Uterus (tissue), 4 donors: ENCODE measurements around the gene C1orf21. TPM values are rescaled to one million over a fixed set of nuclear protein-coding genes. Genes with fewer than 3 reads are reported as not detected.

Experiments
- DNase-seq, 2 donors: peaks; one replicate each; pipeline ENCODE4 v3.0.0-alpha.2; 2019 to 2020
- H3K27ac ChIP-seq, 2 donors: fragments of 200-600 bp; sonication (generic); 1 replicate in 1 of 2; 2 replicates in 1 of 2; pipeline ENCODE4 v1.5.1; 2016 to 2018
- H3K27me3 ChIP-seq, 2 donors: fragments of 200-600 bp; sonication (generic); one replicate each; pipeline ENCODE4 v1.5.1; 2018 to 2019; ENCODE audit warnings: control low read depth in 1 of 2
- H3K36me3 ChIP-seq, 2 donors: fragments of 200-600 bp; sonication (generic); one replicate each; pipeline ENCODE4 v1.5.1; 2019; ENCODE audit warnings: control low read depth in 1 of 2
- H3K4me1 ChIP-seq, 2 donors: fragments of 200-600 bp; sonication (generic); one replicate each; pipeline ENCODE4 v1.5.1; 2018 to 2019; ENCODE audit warnings: control low read depth in 1 of 2
- H3K4me3 ChIP-seq, 2 donors: fragments of 200-600 bp; sonication (generic); 1 replicate in 1 of 2; 2 replicates in 1 of 2; pipeline ENCODE4 v1.5.1; 2018 to 2019; ENCODE audit warnings: mild to moderate bottlenecking in 1 of 2
- H3K9me3 ChIP-seq, 2 donors: fragments of 200-600 bp; sonication (generic); one replicate each; pipeline ENCODE4 v1.5.1; 2019; ENCODE audit warnings: control low read depth in 1 of 2
- POLR2A ChIP-seq, 2 donors: fragments of 450-650 bp; IDR thresholded peaks; one replicate each; pipeline ENCODE4 v1.6.1; 2016; ENCODE audit warnings: antibody characterized with exemption in 2 of 2, mild to moderate bottlenecking in 1 of 2, moderate library complexity in 1 of 2
- intact Hi-C: fragments of 100-400 bp; cut with DNase I; formaldehyde crosslinking; loops from one replicate; pipeline ENCODE4 v1.15.1; 2023; ENCODE audit warnings: low total_unique reads
- total RNA-seq, 4 donors: library from RNA; depleted of rRNA in 3 of 4; stranded (reverse); fragments of >200 nt in 3 of 4; gene quantifications; one replicate each; pipeline versions ENCODE4 v1.1.0 to v1.2.4, GENCODE V29; 2014 to 2023
- TF ChIP-seq, protein P1 (sequence below), 4 experiments: fragments of 200-600 bp in 2 of 4; fragments of 450-650 bp in 2 of 4; sonication (generic) in 2 of 4; IDR thresholded peaks; one replicate each; pipeline ENCODE4 v1.5.1; 2016 to 2019; ENCODE audit warnings: antibody characterized with exemption in 4 of 4, mild to moderate bottlenecking in 2 of 4, moderate library complexity in 1 of 4
- donor health status: DM: yes; HTN: yes; CAD: no.

Gene C1orf21
- total RNA-seq, 4 donors from 2014 or later, result 15.0 to 71.0 (median 44.5) TPM

DNA sequence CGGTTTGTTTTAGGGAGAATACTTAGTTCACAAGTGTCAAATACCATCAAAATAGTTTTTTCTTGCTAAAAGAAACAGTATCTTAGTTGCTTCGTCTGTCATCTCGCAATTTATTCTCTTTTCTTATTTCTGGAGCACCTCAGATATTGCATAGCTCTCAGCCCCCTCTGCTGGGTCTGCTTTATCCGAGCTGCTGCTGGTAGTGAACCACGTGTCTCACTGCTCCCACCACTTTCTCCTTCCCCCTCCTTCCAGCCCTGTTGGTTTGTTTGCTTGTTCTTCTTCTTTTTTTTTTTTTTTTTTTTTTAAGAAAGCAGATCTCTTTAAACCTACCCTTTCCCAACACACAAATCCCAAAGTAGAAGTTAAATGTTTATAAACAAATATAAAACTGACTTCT, 197.0 kb downstream of the C1orf21 start:
- Histone ChIP-seq H3K27me3 (no peaks in the 10 kb centered on the region), H3K9me3 (no peaks in the 10 kb centered on the region), H3K36me3 (no peaks in the 10 kb centered on the region), H3K27ac (no peak overlapping the region), H3K4me1 (no peaks in the 10 kb centered on the region), H3K4me3 (no peak overlapping the region)
- intact Hi-C loops, result no loop called here
- no peak for DNase-seq
- no peak for TF ChIP-seq POLR2A (IDR thresholded peaks at IDR 0.05)
- TF ChIP-seq, protein P1, sequence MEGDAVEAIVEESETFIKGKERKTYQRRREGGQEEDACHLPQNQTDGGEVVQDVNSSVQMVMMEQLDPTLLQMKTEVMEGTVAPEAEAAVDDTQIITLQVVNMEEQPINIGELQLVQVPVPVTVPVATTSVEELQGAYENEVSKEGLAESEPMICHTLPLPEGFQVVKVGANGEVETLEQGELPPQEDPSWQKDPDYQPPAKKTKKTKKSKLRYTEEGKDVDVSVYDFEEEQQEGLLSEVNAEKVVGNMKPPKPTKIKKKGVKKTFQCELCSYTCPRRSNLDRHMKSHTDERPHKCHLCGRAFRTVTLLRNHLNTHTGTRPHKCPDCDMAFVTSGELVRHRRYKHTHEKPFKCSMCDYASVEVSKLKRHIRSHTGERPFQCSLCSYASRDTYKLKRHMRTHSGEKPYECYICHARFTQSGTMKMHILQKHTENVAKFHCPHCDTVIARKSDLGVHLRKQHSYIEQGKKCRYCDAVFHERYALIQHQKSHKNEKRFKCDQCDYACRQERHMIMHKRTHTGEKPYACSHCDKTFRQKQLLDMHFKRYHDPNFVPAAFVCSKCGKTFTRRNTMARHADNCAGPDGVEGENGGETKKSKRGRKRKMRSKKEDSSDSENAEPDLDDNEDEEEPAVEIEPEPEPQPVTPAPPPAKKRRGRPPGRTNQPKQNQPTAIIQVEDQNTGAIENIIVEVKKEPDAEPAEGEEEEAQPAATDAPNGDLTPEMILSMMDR (IDR thresholded peaks at IDR 0.05), result no peak

DNA sequence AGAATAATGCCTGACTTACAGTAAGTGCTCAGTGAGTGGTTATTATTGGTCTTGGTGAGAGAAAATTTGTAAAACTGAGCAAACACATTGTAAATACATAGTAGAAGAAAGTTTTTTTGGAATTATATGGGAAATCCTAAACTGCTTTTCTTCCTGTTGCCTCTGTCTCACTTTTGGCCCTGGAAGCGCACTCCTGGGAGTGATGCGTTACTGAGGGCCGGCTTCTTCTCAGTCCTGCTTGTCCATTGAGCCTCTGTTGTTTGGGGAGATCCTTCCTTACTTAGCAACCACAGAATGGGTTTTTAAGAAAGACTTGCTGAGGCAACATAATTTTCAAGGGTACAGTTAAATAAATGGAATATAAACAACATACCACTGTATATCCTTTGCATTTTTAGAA, 201.9 kb downstream of the C1orf21 start:
- Histone ChIP-seq H3K36me3 (no peaks in the 10 kb centered on the region), H3K9me3 (no peaks in the 10 kb centered on the region), H3K4me1 (no peaks in the 10 kb centered on the region), H3K27me3 (no peaks in the 10 kb centered on the region), H3K4me3 (no peak overlapping the region), H3K27ac (no peak overlapping the region)
- intact Hi-C loops, result no loop called here
- no peak for DNase-seq
- TF ChIP-seq, protein P1 (IDR thresholded peaks at IDR 0.05), result no peak
- no peak for TF ChIP-seq POLR2A (IDR thresholded peaks at IDR 0.05)

DNA sequence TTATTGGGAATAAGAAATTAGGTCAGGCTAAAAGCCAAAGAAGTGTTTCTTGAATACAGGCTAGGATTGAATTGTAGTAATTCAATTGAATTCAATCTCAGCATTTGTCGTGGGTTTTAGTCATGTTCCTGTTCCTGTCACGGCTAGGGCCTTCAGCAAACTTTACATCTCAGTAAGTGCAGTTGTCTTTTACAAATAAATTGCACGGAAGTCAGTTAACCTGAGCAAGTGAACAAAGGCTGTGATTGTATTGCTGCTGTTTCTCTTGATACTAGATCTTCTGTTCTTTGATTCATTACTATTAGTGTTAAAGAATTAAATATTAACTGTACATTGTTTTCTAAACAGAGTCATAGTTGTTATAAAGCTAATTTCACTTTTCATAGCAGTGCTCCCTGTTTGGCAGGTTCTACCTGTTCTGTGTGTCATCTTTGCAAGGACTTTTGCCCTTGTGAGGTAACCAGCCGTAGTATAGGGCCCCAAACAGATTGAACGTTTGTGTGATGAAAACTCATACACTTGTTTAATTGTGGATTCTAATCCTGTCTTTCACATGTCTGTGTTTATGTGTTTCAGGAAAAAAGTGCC, 203.4 kb downstream of the C1orf21 start:
- H3K27me3 ChIP-seq, result no peaks in the 10 kb centered on the region
- no peak for DNase-seq
- H3K36me3 ChIP-seq, result no peaks in the 10 kb centered on the region
- no peak overlapping the region for H3K27ac ChIP-seq
- intact Hi-C loops, result no loop called here
- no peaks in the 10 kb centered on the region for H3K4me1 ChIP-seq
- no peak for TF ChIP-seq POLR2A (IDR thresholded peaks at IDR 0.05)
- TF ChIP-seq, protein P1 (IDR thresholded peaks at IDR 0.05), result no peak
- no peaks in the 10 kb centered on the region for H3K9me3 ChIP-seq
- no peak overlapping the region for H3K4me3 ChIP-seq

DNA sequence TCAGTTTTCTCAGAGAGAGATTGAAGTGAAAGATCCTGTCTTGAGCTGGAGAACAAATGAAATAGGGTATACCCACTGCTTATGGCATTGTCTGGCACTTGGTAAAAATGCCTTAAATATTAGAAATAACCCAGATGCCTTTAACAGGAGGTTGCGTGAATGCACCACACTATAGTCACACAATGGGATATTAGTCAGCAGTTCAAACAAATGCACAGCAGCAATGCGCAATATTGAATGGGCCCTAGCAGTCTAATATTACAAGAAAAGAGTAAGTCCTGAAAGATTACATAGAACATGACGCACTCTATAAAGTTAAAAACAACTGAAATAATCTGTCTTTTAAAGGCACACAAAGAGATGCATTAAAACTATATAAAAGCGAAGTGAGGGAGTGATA, 206.8 kb downstream of the C1orf21 start:
- Histone ChIP-seq H3K27me3 (no peaks in the 10 kb centered on the region), H3K4me3 (no peak overlapping the region), H3K36me3 (no peaks in the 10 kb centered on the region), H3K4me1 (no peaks in the 10 kb centered on the region), H3K27ac (no peak overlapping the region), H3K9me3 (no peaks in the 10 kb centered on the region)
- DNase-seq, result no peak
- TF ChIP-seq POLR2A (IDR thresholded peaks at IDR 0.05), result no peak
- TF ChIP-seq, protein P1 (IDR thresholded peaks at IDR 0.05), result no peak
- intact Hi-C loops, result no loop called here

DNA sequence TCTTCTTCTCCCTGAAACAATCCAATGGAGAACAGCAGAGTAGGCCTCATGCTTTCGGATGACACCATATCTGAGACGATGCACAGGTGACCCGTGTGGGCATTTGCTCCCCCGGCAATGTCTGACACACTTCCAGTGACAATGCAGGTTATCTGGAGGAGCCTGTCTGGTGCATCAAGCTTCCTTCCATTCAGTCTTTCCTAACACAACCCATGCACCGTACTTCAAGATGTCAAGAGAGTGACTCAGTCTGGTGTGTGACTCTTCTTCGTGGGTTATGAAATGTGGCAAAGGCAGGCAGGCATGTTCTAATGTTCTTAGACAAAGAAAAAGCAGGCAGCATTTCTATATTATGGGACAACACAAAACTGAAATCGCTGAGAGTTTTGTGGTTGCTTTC, 208.8 kb downstream of the C1orf21 start:
- intact Hi-C loops, result no loop called here
- no peaks in the 10 kb centered on the region for H3K4me1 ChIP-seq
- no peak overlapping the region for H3K27ac ChIP-seq
- no peak overlapping the region for H3K4me3 ChIP-seq
- H3K9me3 ChIP-seq, result no peaks in the 10 kb centered on the region
- no peak for DNase-seq
- TF ChIP-seq, protein P1 (IDR thresholded peaks at IDR 0.05), result no peak
- no peak for TF ChIP-seq POLR2A (IDR thresholded peaks at IDR 0.05)
- H3K27me3 ChIP-seq, result no peaks in the 10 kb centered on the region
- H3K36me3 ChIP-seq, result no peaks in the 10 kb centered on the region
